HG02840 (cell line): ENCODE measurements around the gene MRPL51.
A peak's percentile ranks its signal among the peaks of the same experiment; 100 is the strongest.
"Not testable (repeated sequence)": the region's sequence is repeated elsewhere in the genome, so short reads cannot be mapped to it uniquely, and the experiment has no call there.

ENCODE experiments used
- ATAC-seq: cut with Tn5 transposase; IDR thresholded peaks from one replicate; pipeline ENCODE4 v1.9.1; 2021; ENCODE audit warnings: mild to moderate bottlenecking, moderate library complexity, moderate number of reproducible peaks; ENCODE audit not compliant: unreplicated experiment, low FRiP score

The MRPL51 gene

DNA sequence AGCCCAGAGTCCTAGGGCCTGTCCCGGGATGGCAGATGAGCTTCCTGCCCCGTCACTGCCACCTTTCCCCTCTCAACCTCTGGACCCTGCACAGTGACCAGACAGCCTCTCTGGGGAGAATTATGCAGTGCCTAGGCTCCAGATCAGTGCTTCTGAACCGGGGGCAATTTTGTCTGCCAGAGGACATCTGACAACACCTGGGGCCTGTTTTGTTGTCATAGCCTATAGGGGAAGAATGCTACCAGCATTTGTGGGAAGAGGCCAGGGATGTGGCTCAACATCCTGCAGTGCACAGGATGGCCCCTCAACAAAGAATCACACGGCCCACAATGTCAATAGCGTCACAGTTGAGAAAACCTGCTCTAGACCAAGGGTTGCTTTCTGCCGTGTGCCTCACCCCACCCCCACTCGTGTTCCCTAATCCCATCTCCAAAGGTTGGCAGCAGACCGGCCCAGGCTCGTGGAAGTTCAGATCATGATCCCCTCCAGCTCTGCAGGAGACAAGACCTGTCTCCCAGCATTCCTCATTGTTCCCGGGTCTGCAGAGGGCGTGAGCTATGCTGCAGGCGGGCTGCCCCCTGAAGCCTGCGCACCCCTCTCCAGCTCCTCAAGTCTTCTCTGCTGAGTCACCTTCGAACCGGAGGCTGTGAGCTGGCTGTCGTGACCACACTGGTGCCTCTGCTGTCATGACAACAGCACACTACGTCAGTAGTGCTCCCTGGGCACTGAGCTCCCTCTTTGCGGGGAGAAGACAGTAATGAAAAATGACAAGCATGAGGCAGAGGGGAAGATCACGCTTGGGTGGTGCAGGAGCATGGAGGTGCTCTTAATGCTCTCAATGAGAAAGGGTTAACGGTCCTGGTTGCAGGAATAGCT is 39.2 kb upstream of the MRPL51 start:
- no peak for ATAC-seq

DNA sequence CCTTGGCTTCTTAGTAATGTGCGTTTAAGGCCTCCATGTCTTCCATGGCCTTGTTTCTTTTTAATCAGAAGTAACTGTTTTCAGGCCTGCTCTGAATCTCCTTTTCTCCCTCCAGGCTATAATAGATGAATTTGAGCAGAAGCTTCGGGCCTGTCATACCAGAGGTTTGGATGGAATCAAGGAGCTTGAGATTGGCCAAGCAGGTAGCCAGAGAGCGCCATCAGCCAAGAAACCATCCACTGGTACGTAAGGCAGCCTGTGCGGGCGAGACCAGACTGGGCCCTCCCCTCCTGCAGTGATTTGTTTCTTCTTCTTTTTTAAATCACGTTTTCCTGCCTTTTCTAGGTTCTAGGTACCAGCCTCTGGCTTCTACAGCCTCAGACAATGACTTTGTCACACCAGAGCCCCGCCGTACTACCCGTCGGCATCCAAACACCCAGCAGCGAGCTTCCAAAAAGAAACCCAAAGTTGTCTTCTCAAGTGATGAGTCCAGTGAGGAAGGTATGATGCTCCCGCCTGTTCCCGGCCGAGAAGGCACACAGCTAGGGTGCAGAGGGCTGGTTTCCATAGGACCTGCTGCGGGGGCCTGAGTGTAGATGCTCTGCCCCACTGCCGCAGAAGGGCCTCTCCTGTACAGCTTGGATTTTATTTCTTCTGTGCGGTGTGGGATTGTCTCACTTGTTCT is 37.7 kb upstream of the MRPL51 start:
- ATAC-seq = no peak

DNA sequence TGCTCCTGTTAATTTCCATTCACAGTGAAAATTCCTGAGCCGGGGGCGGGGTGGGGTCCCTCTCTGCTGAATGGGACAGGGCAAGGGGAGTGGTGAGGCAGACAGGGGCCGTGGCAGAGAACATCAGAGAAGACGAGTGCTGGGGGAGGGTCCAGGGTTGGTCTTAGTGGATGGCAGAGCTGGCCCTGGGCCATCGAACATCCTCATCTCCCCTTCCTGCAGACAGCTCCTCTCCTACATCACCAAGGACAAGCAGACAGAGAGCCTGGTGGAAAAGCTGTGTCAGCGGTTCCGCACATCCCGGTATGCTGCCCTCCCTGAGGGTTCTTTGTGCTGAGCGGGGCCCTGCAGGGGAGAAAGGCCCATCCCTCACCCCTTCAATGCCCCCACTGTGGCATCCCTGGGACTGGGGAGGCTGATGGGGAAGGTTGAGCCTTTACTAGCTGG is 36.3 kb upstream of the MRPL51 start:
- no peak for ATAC-seq

DNA sequence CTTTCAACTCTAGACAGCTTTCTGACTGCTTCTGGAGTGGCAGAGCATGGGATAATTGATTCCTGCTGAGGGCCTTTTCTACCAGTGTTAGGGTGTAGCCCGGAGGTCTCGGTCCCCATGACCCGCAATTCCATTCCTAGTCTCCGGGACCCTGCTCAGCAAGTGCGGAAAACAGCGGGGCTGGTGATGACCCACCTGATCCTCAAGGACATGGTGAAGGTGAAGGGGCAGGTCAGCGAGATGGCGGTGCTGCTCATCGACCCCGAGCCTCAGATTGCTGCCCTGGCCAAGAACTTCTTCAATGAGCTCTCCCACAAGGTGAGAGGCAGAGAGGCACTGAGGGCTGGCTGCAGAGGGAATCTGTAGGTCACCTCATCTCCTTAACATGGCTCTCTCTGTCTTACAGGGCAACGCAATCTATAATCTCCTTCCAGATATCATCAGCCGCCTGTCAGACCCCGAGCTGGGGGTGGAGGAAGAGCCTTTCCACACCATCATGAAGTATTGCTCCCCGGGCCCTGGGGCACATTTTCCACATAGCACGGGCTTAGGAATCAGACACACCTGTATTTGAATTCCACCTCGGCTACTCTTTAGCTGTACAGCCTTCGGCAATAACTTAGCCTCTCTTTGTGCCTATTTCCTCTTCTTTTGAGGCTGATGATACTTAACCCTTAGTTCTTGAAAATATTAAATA is 35.6 kb upstream of the MRPL51 start:
- ATAC-seq = no peak

DNA sequence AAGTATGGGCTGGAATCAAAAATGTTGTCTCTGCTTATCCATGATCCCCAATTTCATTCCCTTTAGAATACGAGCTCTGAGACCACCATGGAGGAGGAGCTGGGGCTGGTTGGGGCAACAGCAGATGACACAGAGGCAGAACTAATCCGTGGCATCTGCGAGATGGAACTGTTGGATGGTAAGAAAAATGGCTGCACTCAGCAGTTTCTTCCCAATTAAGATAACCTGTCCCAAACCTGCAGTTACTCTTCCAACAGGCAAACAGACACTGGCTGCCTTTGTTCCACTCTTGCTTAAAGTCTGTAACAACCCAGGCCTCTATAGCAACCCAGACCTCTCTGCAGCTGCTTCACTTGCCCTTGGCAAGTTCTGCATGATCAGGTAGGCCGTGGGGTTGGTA is 34.6 kb upstream of the MRPL51 start:
- no peak for ATAC-seq

DNA sequence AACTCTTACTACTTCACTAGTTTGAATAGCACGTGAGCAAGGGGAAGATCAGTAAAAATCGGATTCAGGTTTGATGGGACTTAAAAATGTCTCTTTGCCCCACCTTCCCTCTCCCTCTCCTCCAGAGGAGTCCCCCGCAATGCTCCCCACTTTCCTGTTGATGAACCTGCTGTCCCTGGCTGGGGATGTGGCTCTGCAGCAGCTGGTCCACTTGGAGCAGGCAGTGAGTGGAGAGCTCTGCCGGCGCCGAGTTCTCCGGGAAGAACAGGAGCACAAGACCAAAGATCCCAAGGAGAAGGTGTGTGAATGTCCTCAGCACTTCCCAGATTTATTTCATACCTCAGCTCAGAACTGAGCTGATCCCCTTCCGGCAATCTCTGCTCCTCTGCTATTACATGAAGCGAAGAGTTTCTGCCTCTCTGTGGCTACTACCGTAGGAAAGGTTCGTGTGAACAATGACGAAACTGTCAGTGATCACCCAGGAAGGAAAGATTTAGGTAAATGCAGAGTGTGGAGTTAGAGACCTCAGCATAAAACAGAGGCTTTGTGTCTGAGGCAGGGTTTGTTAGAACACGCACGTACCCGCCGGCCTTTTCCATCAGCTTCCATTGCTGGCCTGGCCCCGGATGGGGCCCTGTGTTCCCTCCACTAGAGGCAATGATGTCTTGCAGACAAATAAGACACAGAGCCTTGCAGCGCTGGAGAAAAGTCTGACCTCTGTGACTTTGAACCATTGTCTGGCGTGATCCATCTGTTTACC is 33.9 kb upstream of the MRPL51 start:
- ATAC-seq = no peak

DNA sequence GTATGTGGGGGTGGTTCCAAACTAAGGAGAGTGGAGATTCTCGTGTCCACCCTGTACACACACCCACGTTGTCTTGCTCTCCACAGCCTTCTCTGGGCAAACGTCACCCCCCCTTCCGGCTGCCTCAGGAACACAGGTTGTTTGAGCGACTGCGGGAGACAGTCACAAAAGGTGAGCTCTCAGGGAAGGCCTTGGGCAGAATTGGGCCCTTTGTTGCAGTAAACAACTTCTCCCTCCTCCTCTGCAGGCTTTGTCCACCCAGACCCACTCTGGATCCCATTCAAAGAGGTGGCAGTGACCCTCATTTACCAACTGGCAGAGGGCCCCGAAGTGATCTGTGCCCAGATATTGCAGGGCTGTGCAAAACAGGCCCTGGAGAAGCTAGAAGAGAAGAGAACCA is 33.1 kb upstream of the MRPL51 start:
- ATAC-seq = no peak

DNA sequence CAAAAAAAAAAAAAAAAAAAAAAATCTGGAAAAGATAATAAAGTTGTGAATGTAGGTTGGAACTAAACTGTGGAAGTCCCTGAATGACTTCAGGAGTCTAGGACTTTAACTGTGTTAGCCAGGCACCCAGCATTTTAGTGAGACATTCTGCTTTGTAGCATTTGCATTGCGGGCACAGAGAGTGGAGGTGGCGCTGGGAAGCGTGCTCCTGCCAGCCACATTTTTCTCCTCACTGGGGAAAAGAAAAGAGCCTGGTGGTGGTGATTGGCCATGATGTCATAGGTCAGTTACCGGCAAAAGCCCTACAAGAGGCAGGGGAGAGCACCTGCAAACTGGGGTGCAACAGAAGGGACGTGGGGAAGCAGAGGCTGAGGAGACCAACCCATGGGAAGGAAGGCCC is 31.6 kb upstream of the MRPL51 start:
- no peak for ATAC-seq

DNA sequence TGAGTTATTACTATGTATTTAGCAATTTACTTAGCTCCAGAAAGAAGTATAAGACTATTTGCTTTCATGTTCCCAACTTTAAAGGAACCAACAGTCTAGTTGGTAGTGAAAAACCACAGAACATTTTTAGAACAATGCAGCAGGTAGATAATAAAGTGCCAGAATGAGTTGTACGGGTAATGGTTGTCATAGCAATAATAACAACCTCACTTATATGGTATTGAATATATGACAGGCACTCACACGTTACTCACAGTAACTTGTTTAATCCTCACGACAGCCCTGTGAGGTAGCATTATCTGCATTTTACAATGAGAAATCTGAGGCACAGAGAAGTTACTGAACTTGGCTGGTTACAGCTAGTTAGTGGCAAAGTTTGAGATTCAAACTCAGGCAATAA is 30.6 kb upstream of the MRPL51 start:
- ATAC-seq = no peak

DNA sequence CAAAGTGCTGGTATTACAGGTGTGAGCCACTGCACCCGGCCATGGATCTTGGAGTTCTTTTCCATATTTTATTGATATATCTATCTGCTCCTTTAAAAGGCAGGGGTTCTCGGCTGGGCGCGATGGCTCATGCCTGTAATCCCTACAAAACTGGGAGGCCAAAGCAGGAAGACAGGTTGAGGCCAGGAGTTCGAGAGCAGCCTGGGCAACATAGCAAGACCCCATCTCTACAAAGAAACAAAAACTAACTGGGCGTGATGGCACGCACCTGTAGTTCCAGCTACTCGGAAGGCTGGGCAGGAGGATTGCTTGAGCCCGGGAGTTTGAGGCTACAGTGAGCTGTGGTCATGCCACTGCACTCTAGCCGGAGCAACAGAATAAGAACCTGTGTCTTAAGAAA is 29.1 kb upstream of the MRPL51 start:
- no peak for ATAC-seq

DNA sequence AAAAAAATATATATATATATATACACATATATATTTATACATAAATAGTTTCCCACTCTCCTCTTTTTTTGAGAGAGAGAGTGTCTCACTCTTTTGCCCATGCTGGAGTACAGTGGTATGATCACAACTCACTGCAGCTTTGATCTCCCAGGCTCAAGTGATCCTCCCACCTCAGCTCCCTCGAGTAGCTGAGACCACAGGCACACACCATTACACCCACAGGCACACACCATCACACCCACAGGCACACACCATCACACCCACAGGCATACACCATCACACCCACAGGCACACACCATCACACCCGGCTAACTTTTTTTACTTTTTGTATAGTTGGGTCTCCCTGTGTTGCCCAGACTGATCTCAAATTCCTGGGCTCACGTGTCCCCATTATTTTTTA is 27.1 kb upstream of the MRPL51 start:
- ATAC-seq = no peak

DNA sequence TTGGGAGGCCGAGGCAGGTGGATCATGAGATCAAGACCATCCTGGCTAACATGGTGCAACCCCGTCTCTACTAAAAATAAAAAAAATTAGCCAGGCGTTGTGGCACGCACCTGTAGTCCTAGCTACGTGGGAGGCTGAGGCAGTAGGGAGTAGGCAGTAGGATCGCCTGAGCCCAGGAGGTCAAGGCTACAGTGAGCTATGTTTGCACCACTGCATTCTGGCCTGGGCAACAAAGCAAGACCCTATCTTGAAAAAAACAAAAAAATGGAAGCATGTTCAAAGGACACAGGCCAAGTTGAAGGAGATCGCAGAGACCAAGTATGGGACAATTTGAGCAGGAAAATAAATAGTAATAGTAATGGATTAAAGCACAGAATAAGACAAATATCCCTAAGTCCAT is 15.0 kb upstream of the MRPL51 start:
- no peak for ATAC-seq

DNA sequence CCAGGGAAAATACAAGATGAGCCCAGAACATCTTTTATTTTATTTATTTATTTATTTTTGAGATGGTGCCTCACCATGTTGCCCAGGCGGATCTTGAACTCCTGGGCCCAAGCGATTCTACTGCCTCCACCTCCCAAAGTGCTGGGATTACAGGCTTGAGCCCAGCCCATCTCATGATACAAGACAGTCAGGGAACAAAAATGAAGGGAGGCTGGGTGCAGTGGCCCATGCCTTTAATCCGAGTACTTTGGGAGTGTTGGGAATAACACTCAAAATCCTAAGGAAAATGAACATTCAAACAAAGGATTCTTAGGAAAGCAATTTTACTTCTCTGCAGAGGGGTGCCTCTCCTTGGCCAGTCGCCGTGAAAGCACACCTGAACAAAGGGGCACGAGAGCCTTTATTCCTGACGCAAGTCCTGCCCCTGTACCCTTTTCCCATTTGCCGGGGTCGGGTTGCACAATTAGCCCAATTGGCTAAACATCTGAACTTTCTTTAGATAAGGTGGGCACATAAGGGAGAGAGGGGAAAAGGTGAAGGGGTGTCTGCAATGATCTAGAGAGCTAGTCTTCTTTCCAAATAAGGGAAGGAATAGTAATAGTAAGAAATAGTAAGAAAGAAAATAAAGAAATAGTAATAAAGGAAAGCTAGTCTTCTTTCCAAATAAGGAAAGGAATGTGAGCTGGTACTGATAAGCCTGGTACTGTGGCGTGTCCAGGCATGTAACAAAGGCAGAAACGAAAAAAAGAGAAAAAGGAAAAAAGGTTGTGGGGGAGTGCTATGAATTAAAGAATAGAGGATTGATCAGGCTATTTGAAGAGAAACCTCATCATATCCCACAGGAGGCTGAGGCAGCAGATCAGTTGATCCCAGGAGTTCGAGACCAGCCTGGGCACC is 14.3 kb upstream of the MRPL51 start:
- no peak for ATAC-seq

DNA sequence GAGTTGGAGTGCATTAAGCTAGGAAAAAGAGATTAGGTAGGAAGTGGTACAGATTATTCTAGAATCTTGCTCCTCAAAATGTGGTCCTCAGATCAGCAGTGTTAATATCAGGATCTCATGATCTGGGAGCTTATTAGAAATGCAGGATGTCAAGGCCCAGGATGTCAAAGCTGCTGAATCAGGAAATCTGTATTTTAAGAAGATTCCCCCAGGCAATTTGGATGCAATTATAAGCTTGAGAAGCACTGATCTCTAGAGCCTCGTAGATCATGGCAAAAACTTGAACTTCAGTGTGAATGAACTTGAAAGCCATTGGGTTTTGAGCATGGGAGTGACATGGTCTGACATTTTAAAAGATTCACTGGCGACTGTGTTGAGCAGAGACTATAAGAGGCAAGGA is 7.4 kb upstream of the MRPL51 start:
- ATAC-seq = no peak

DNA sequence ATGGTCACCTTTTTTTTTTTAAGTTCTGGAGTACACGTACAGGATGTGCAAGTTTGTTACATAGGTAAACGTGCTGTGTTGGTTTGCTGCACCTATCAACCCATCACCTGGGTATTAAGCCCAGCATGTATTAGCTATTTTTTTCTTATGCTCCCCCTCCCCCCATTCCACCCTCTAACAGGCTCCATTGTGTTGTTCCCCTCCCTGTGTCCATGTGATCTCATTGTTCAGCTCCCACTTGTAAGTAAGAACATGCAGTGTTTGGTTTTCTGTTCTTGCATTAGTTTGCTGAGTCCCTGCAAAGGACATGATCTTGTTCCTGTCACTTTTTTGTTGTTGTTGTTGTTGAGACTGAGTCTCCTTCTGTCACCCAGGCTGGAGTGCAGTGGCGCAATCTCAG is 4.2 kb upstream of the MRPL51 start:
- ATAC-seq = not testable (repeated sequence)

DNA sequence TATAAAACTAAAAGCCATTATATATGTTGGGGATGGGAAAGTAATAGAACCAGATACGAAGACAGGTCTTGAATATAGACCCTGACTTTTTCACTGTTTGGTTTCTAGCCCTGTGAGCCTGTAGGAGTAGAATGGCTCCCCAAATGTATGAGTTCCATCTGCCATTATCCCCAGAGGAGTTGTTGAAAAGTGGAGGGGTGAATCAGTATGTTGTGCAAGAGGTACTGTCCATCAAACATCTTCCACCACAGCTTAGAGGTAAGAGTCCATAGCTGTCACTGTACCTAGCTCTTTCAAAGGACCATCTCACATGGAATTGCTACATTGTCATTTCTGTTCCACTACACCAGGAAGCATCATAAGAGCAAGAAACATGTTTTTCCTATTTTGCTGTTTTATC is 1.9 kb upstream of the MRPL51 start:
- ATAC-seq = no peak

DNA sequence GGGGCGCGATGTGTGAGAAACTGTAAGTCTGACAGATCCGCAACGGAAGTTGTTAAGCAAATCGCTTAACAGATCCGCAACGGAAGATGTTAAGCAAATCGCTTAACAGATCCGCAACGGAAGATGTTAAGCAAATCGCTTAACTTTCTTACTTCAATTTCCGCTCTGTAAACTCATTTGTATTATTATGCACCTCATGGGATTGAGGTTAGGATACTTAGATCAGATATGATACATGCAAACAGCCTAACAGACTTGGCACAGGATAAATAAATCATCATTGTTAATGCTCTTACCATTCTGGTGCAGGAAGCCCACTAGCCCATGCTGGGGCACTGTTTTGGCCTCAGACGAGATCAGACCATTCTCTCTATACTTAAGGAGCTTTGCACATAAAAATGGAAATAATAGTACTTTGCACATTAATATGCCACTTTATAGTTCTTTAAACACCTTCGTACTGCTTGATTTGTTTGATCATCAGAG is 1.2 kb upstream of the MRPL51 start:
- ATAC-seq = peak; percentile 35

DNA sequence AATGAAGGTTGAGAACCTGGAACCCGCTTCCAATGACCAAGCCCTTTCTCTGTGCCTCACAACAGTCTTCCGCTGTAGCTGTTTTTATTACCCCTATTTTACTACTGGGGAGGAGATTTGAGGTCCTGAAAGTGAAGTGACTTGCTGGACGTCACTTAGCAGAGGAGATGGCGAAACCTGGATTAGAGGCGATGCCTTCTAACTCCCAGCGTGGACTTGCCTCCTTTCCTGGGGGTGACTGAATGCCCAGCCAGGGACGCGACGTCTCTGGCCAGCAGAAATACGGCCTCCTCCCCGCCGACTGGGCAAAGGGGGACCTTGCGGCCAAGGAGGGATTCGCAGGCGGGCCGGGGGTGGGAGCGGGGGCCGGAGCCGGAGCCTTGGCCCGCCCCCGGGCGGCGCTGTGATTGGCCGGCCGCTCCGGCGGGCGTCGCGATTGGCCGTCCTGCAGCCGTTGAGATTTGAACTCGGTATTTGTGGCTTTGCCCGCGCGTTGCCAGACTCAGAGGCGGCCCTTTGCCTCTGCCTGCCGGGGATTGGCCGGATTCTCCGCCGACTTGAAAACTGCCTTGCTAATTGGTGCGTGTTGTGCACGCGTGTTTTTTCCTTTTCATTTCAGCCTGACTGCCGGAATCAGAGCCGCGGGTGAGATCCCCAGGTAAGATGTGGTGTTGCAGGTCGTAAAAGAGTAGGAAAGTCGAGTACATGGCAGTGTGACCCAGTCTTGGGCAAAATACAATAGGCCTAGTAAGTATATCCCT is 615 bp upstream of the MRPL51 start, which contains the start of gene NCAPD2:
TSS of gene NCAPD2 (plus strand) at position 606 of the 761 bp plus-strand sequence. CDS start 997 bp downstream, outside the sequence.
- ATAC-seq = peak; percentile 87

DNA sequence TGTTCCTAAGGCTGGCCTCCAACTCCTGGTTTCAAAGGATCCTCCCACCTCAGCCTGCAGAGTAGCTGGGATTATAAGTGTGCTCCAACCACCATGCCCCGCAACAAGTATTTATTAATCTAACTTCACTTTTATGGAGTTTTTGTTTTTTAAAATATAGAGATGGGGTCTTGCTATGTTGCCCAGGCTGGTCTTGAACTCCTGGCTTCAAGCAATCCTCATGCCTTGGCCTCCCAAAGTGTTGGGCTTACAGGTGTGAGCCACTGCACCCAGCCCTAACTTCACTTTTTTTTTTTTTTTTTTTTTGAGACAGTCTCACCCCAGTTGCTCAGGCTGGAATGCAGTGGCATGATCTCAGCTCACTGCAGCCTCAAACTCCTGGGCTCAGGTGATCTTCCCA is 2.4 kb downstream of the MRPL51 start:
- not testable (repeated sequence) for ATAC-seq
